K562 (cell line): ENCODE results near the gene C10orf95.

Source experiments
- CHD2 ChIP-seq: IDR thresholded peaks from 2 replicates; pipeline ENCODE4 v1.6.1; 2011; ENCODE audit warnings: low read depth, low read length
- REST ChIP-seq, 2 experiments: fragments of 450-650 bp; formaldehyde crosslinking in 1 of 2; IDR thresholded peaks; 2 replicates each; pipeline versions ENCODE4 v1.4.0 to v1.6.1; 2014 to 2020; ENCODE audit warnings: mild to moderate bottlenecking in 2 of 2, borderline replicate concordance in 1 of 2, low read depth in 1 of 2

- no peak for TF ChIP-seq REST (IDR thresholded peaks at IDR 0.05; ENCODE audit: borderline replicate concordance)
- TF ChIP-seq REST (CRISPR knock-in tag; IDR thresholded peaks at IDR 0.05; ENCODE audit: low read depth) = no peak
- no peak for TF ChIP-seq CHD2
Measured at GRCh38 chr10:102465466-102465865, 14.1 kb upstream of the C10orf95 start.
